Measurements from ENCODE around the gene ZNHIT3.

DNA sequence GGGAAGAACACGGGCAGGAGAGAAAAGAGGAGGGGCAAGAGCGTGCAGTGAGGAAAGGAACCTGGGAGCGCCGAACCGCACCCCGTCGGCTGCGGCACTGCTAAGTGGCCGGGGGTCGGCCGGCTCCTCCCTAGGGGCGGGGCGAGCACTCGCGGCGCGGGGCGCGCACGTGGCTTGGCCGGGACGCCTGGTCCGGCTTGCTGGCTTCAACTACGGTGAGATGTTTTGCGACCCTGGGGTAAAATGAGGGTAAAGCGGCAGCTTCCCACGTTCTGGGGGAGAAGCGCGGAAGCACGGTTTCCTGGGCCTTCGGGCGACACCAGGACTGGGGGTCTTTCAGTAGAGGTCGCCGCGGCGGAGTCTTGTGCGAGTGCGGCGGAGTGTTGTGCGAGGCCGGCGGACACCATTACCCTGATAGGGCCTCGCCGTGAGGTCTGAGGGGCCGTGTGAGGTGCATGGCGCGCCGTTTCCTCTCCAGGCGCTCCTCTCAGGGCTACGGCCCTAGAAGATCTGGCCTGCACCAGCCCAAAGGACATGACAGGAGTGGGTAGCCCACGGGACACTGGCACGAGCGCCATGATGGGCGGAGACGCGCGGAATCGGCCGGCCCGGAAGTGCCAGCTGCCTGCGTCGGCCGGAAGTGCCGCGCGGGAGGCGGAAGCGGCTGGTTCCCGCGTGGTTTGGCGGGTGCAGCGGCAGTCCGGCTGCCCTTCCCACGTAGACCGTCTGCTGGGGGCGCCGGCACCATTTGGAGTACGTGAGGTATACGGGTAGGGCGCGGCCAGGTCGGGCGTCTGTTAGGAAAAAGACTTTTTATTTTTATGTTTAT, 48.6 kb downstream of the ZNHIT3 start, which contains the start of the genes MYO19 and PIGW:
- TF ChIP-seq, protein P1, sequence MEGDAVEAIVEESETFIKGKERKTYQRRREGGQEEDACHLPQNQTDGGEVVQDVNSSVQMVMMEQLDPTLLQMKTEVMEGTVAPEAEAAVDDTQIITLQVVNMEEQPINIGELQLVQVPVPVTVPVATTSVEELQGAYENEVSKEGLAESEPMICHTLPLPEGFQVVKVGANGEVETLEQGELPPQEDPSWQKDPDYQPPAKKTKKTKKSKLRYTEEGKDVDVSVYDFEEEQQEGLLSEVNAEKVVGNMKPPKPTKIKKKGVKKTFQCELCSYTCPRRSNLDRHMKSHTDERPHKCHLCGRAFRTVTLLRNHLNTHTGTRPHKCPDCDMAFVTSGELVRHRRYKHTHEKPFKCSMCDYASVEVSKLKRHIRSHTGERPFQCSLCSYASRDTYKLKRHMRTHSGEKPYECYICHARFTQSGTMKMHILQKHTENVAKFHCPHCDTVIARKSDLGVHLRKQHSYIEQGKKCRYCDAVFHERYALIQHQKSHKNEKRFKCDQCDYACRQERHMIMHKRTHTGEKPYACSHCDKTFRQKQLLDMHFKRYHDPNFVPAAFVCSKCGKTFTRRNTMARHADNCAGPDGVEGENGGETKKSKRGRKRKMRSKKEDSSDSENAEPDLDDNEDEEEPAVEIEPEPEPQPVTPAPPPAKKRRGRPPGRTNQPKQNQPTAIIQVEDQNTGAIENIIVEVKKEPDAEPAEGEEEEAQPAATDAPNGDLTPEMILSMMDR (conservative IDR thresholded peaks at IDR 0.05; ENCODE audit: low read depth in 2 of 2), result no peak; a peak in 1 of 4 replicates
- TF ChIP-seq JUNB (IDR thresholded peaks at IDR 0.05; ENCODE audit: unreplicated experiment), result no peak
- no peak for TF ChIP-seq EZH2phosphoT487 (IDR thresholded peaks at IDR 0.05; ENCODE audit: unreplicated experiment)
- TF ChIP-seq, protein P2, sequence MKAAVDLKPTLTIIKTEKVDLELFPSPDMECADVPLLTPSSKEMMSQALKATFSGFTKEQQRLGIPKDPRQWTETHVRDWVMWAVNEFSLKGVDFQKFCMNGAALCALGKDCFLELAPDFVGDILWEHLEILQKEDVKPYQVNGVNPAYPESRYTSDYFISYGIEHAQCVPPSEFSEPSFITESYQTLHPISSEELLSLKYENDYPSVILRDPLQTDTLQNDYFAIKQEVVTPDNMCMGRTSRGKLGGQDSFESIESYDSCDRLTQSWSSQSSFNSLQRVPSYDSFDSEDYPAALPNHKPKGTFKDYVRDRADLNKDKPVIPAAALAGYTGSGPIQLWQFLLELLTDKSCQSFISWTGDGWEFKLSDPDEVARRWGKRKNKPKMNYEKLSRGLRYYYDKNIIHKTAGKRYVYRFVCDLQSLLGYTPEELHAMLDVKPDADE (IDR thresholded peaks at IDR 0.05), result peak; percentile 65; the same call in 1 of the 2 replicates
- TF ChIP-seq NANOG (IDR thresholded peaks at IDR 0.05; ENCODE audit: borderline replicate concordance), result no peak
- TF ChIP-seq POLR2AphosphoS5 (IDR thresholded peaks at IDR 0.05; ENCODE audit: low read depth), result peak; percentile 90
- peak; percentile 54 for TF ChIP-seq CREB1 (CRISPR knock-in tag; IDR thresholded peaks at IDR 0.05; ENCODE audit: low read depth)
- TF ChIP-seq EZH2 (IDR thresholded peaks at IDR 0.05; ENCODE audit: low read depth, unreplicated experiment), result no peak
- TF ChIP-seq, protein P3, sequence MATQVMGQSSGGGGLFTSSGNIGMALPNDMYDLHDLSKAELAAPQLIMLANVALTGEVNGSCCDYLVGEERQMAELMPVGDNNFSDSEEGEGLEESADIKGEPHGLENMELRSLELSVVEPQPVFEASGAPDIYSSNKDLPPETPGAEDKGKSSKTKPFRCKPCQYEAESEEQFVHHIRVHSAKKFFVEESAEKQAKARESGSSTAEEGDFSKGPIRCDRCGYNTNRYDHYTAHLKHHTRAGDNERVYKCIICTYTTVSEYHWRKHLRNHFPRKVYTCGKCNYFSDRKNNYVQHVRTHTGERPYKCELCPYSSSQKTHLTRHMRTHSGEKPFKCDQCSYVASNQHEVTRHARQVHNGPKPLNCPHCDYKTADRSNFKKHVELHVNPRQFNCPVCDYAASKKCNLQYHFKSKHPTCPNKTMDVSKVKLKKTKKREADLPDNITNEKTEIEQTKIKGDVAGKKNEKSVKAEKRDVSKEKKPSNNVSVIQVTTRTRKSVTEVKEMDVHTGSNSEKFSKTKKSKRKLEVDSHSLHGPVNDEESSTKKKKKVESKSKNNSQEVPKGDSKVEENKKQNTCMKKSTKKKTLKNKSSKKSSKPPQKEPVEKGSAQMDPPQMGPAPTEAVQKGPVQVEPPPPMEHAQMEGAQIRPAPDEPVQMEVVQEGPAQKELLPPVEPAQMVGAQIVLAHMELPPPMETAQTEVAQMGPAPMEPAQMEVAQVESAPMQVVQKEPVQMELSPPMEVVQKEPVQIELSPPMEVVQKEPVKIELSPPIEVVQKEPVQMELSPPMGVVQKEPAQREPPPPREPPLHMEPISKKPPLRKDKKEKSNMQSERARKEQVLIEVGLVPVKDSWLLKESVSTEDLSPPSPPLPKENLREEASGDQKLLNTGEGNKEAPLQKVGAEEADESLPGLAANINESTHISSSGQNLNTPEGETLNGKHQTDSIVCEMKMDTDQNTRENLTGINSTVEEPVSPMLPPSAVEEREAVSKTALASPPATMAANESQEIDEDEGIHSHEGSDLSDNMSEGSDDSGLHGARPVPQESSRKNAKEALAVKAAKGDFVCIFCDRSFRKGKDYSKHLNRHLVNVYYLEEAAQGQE (IDR thresholded peaks at IDR 0.05; ENCODE audit: unreplicated experiment), result no peak
